GM23338 (cell line): ENCODE data around the gene LCN10. TPM values are rescaled to one million over a fixed set of nuclear protein-coding genes. Genes with fewer than 3 reads are reported as not detected.

Experiments
- CTCF ChIP-seq, 2 experiments: fragments of 200-600 bp in 1 of 2; sonication (generic) in 1 of 2; conservative IDR thresholded peaks; 2 replicates each; pipeline versions ENCODE4 v1.5.1 to v1.6.1; 2016 to 2017; ENCODE audit warnings: antibody characterized with exemption in 2 of 2, low read depth in 2 of 2, mild to moderate bottlenecking in 2 of 2, moderate library complexity in 1 of 2
- EZH2 ChIP-seq: fragments of 200-600 bp; sonication (generic); IDR thresholded peaks from one replicate; pipeline ENCODE4 v1.8.0; 2017; ENCODE audit warnings: antibody characterized with exemption, mild to moderate bottlenecking, low read depth; ENCODE audit not compliant: unreplicated experiment
- NANOG ChIP-seq: IDR thresholded peaks from 2 replicates; pipeline ENCODE4 v1.6.1; 2016; ENCODE audit warnings: antibody characterized with exemption, borderline replicate concordance
- POLR2AphosphoS5 ChIP-seq: IDR thresholded peaks from 2 replicates; pipeline ENCODE4 v1.6.1; 2016; ENCODE audit warnings: antibody characterized with exemption, low read depth
- REST ChIP-seq: IDR thresholded peaks from one replicate; pipeline ENCODE4 v1.6.1; 2018; ENCODE audit warnings: antibody characterized with exemption; ENCODE audit not compliant: unreplicated experiment
- STAT1 ChIP-seq: IDR thresholded peaks from one replicate; pipeline ENCODE4 v1.6.1; 2016; ENCODE audit warnings: antibody characterized with exemption; ENCODE audit not compliant: unreplicated experiment
- ZNF462 ChIP-seq: fragments of 250-450 bp; sonication (Bioruptor Pico); IDR thresholded peaks from 2 replicates; pipeline ENCODE4 v1.5.0; 2020; ENCODE audit warnings: mild to moderate bottlenecking, moderate library complexity
- polyA plus RNA-seq: library from polyadenylated mRNA; unstranded; fragments of >200 nt; fragmentation: Nextera tagmentation; extraction: Ambion mirVana; gene quantifications from 2 replicates; pipeline ENCODE4 v1.2.1, GENCODE V29; 2016
- total RNA-seq: library from RNA; depleted of rRNA; stranded (reverse); fragments of >200 nt; shearing (Covaris generic); gene quantifications from 2 replicates; pipeline ENCODE4 v1.2.3, GENCODE V29; 2014

The LCN10 gene
- total and polyA plus RNA-seq, 2 experiments from 2014 or later: 0.45 to 0.74 TPM

GRCh38 chr9:136735812-136736480 is 6.8 kb downstream of the LCN10 start (continued):
- TF ChIP-seq ZNF462 (CRISPR knock-in tag) (no peak), STAT1 (no peak), CTCF (conservative IDR thresholded peaks at IDR 0.05; ENCODE audit: low read depth in 2 of 2) (no peak), EZH2 (no peak), NANOG (no peak), POLR2AphosphoS5 (no peak), REST (no peak)
